Endothelial cell of umbilical vein (primary cell): ENCODE data around the gene VANGL1. TPM values are rescaled to one million over a fixed set of nuclear protein-coding genes. Genes with fewer than 3 reads are reported as not detected.

Experiments
- BruUV-seq: library from RNA; stranded (reverse); fragments of 400-500 nt; replicated peaks from 2 replicates; lab custom pipeline; 2021; lab: Mats Ljungman, UMichigan
- CTCF ChIA-PET: fragments of 300-600, 350-600 bp; sonication (Branson Sonifier 250); formaldehyde crosslinking; loops from one replicate; lab custom pipeline; 2021; ENCODE audit warnings: antibody characterized with exemption, inconsistent platforms; lab: Charles Lee
- POLR2A ChIA-PET: fragments of 300-600, 350-600 bp; sonication (Branson Sonifier 250); formaldehyde crosslinking; loops from one replicate; lab custom pipeline; 2021; ENCODE audit warnings: antibody characterized with exemption, inconsistent platforms; lab: Charles Lee
- DNase-seq: peaks from one replicate; pipeline ENCODE4 v3.0.0-alpha.2; 2011; ENCODE audit warnings: low read depth, low spot score
- FAIRE-seq: peaks from 2 replicates; lab custom pipeline; 2011; peaks lifted over from hg19 to GRCh38; lab: Jason Lieb, UNC
- H2AFZ ChIP-seq: 2 replicates; pipeline ENCODE4 v1.6.0; 2012; ENCODE audit warnings: low read depth, low read length, control low read depth, inconsistent platforms
- H3K27ac ChIP-seq: 2 replicates; pipeline ENCODE4 v1.5.1; 2011; ENCODE audit warnings: low read depth, mild to moderate bottlenecking, control low read depth, low read length, moderate library complexity; ENCODE audit not compliant: insufficient read depth
- H3K27me3 ChIP-seq, 2 experiments: 2 replicates each; pipeline versions ENCODE4 v1.6.0 to v1.6.1; 2011; ENCODE audit warnings: low read length in 2 of 2, mixed read lengths in 1 of 2; ENCODE audit not compliant: control insufficient read depth in 2 of 2, insufficient read depth in 2 of 2
- H3K36me3 ChIP-seq, 2 experiments: 2 replicates in 1 of 2; 3 replicates in 1 of 2; pipeline ENCODE4 v1.5.1; 2011; ENCODE audit warnings: low read length in 2 of 2, mild to moderate bottlenecking in 1 of 2, moderate library complexity in 1 of 2; ENCODE audit not compliant: control insufficient read depth in 2 of 2, insufficient read depth in 2 of 2; ENCODE audit errors: extremely low read depth in 1 of 2
- H3K4me1 ChIP-seq: 3 replicates; pipeline ENCODE4 v1.5.1; 2011; ENCODE audit warnings: mild to moderate bottlenecking, low read length; ENCODE audit not compliant: control insufficient read depth, insufficient read depth; ENCODE audit errors: extremely low read depth
- H3K4me2 ChIP-seq: 2 replicates; pipeline ENCODE4 v1.6.1; 2011; ENCODE audit warnings: low read length, control low read depth, mixed read lengths; ENCODE audit not compliant: insufficient read depth
- H3K4me3 ChIP-seq, 3 experiments: fragments of 200-600 bp in 1 of 3; sonication (generic), shearing (Covaris generic) in 1 of 3; replicated peaks in 1 of 3; 2 replicates each; pipeline ENCODE4 v1.5.1; 2011 to 2016; ENCODE audit warnings: control low read depth in 3 of 3, low read length in 3 of 3, mild to moderate bottlenecking in 2 of 3, inconsistent platforms in 1 of 3, low read depth in 1 of 3, moderate library complexity in 1 of 3; ENCODE audit not compliant: insufficient read depth in 1 of 3
- H3K79me2 ChIP-seq: 2 replicates; pipeline ENCODE4 v1.6.0; 2012; ENCODE audit warnings: low read length, inconsistent platforms; ENCODE audit not compliant: control insufficient read depth, insufficient read depth
- H3K9ac ChIP-seq: replicated peaks from 2 replicates; pipeline ENCODE3; 2011; ENCODE audit warnings: low read length, control low read depth; ENCODE audit not compliant: insufficient read depth; ENCODE audit errors: extremely low read depth
- H3K9me1 ChIP-seq: replicated peaks from 3 replicates; pipeline ENCODE4 v1.6.0; 2011; ENCODE audit warnings: mild to moderate bottlenecking, low read length; ENCODE audit not compliant: control insufficient read depth, insufficient read depth; ENCODE audit errors: extremely low read depth
- H3K9me3 ChIP-seq: replicated peaks from 2 replicates; pipeline ENCODE4 v1.5.1; 2012; ENCODE audit warnings: low read length, inconsistent platforms; ENCODE audit not compliant: control insufficient read depth, insufficient read depth
- H4K20me1 ChIP-seq: replicated peaks from 2 replicates; pipeline ENCODE3; 2011; ENCODE audit warnings: mild to moderate bottlenecking, low read length; ENCODE audit not compliant: control insufficient read depth, insufficient read depth; ENCODE audit errors: extremely low read depth
- CTCF ChIP-seq, 2 donors: IDR thresholded peaks; 1 replicate in 1 of 2; 2 replicates in 1 of 2; pipeline ENCODE4 v1.5.1; 2011; ENCODE audit warnings: low read length in 2 of 2, mild to moderate bottlenecking in 2 of 2, moderate library complexity in 2 of 2, control low read depth in 1 of 2, inconsistent platforms in 1 of 2, low read depth in 1 of 2; ENCODE audit not compliant: insufficient read depth in 1 of 2; ENCODE audit errors: extremely low read depth in 1 of 2
- EZH2 ChIP-seq: IDR thresholded peaks from 2 replicates; pipeline ENCODE4 v1.6.1; 2012; ENCODE audit warnings: borderline replicate concordance, low read depth, mild to moderate bottlenecking, moderate library complexity, low read length, inconsistent platforms; ENCODE audit not compliant: severe bottlenecking
- FOS ChIP-seq: IDR thresholded peaks from 2 replicates; pipeline ENCODE4 v1.6.1; 2011; ENCODE audit warnings: mild to moderate bottlenecking, low read length, moderate library complexity, borderline replicate concordance; ENCODE audit not compliant: insufficient read depth
- GATA2 ChIP-seq: IDR thresholded peaks from 2 replicates; pipeline ENCODE4 v1.7.0; 2011; ENCODE audit warnings: low read depth, mild to moderate bottlenecking, moderate library complexity, mixed read lengths, low read length; ENCODE audit not compliant: insufficient read length, insufficient read depth
- JUN ChIP-seq: IDR thresholded peaks from 2 replicates; pipeline ENCODE4 v1.6.1; 2011; ENCODE audit warnings: borderline replicate concordance, low read depth; ENCODE audit not compliant: insufficient read length, insufficient read depth
- MAX ChIP-seq: IDR thresholded peaks from 2 replicates; pipeline ENCODE4 v1.6.1; 2011; ENCODE audit not compliant: insufficient read depth, insufficient read length
- MYC ChIP-seq: IDR thresholded peaks from one replicate; pipeline ENCODE4 v1.6.1; 2011; ENCODE audit warnings: mild to moderate bottlenecking, low read depth, low read length
- POLR2A ChIP-seq: IDR thresholded peaks from 2 replicates; pipeline ENCODE4 v1.6.1; 2012; ENCODE audit warnings: low read depth, mild to moderate bottlenecking, control low read depth, low read length
- POLR2AphosphoS5 ChIP-seq: IDR thresholded peaks from 2 replicates; pipeline ENCODE4 v1.6.1; 2012; ENCODE audit warnings: low read depth, mild to moderate bottlenecking, control low read depth, low read length, moderate library complexity; ENCODE audit not compliant: insufficient read depth
- dilution Hi-C: fragments of 300-500 bp; cut with MboI; formaldehyde crosslinking; loops from one replicate; pipeline ENCODE4 v1.15.0; 2019; ENCODE audit warnings: low sequenced_read_pairs; ENCODE audit not compliant: extremely low pct_ligation_motif_present
- intact Hi-C: fragments of 100-400 bp; cut with micrococcal nuclease; formaldehyde crosslinking; loops from one replicate; pipeline ENCODE4 v1.10.0; 2022
- polyA plus RNA-seq, 4 experiments: library from polyadenylated mRNA; depleted of rRNA in 3 of 4; stranded (reverse) in 3 of 4; unstranded in 1 of 4; fragments of >200 nt; gene quantifications; 2 replicates each; pipeline versions ENCODE4 v1.2.1 to v1.2.3, GENCODE V29; 2011 to 2012; ENCODE audit warnings: missing spikeins in 1 of 4
- total RNA-seq: library from RNA; stranded (reverse); gene quantifications from 2 replicates; pipeline ENCODE4 v1.2.3, GENCODE V29; 2021

The VANGL1 gene
- total and polyA plus RNA-seq, 2 donors (not counting 3 experiments of a cell fraction or from before 2014, with no cell fraction given): 15.0 to 24.8 TPM

GRCh38 chr1:115705085-115705951 lies 63.5 kb downstream of the VANGL1 start:
- Histone ChIP-seq H3K4me2 (no peak overlapping the region), H3K79me2 (no peaks in the 10 kb centered on the region), H4K20me1 (no peaks in the 10 kb centered on the region), H3K4me3 (no peak overlapping the region), H3K9me1 (no peaks in the 10 kb centered on the region), H3K9ac (no peak overlapping the region), H3K36me3 (no peaks in the 10 kb centered on the region), H3K27ac (no peak overlapping the region), H3K27me3 (peaks cover 3 to 15% of the 10 kb centered on the region in 2 experiments), H3K9me3 (no peaks in the 10 kb centered on the region), H2AFZ (no peak overlapping the region), H3K4me1 (no peaks in the 10 kb centered on the region)
- ChIA-PET POLR2A (no interaction called here), CTCF (interaction anchor here (0.7 to 7.0 kb wide), 14 partner anchors 9 to 277 kb away, joined by 3 to 350 read pairs (median 14); partner anchors contain the start of gene VANGL1)
- no peak for DNase-seq
- intact Hi-C loops (loop anchor here (5.0 kb wide), 2 partner anchors 63 to 158 kb away; partner anchors contain the start of gene VANGL1), dilution Hi-C loops (no loop called here)
- peak; percentile 26 for FAIRE-seq
- TF ChIP-seq POLR2A (no peak), FOS (no peak), JUN (no peak), EZH2 (no peak)
- BruUV-seq: no TSS peak

GRCh38 chr1:115705963-115706362 lies 64.2 kb downstream of the VANGL1 start:
- Histone ChIP-seq H3K9me3 (no peaks in the 10 kb centered on the region), H3K27ac (no peak overlapping the region), H3K9me1 (no peaks in the 10 kb centered on the region), H3K9ac (no peak overlapping the region), H3K79me2 (no peaks in the 10 kb centered on the region), H3K4me2 (no peak overlapping the region), H3K36me3 (no peaks in the 10 kb centered on the region), H3K4me3 (no peak overlapping the region), H4K20me1 (no peaks in the 10 kb centered on the region), H2AFZ (no peak overlapping the region), H3K27me3 (peaks cover under 1 to 12% of the 10 kb centered on the region in 2 experiments), H3K4me1 (no peaks in the 10 kb centered on the region)
- ChIA-PET CTCF (interaction anchor here (0.8 to 7.0 kb wide), 55 partner anchors 7 to 793 kb away, joined by 3 to 350 read pairs (median 8); partner anchors contain the start of gene VANGL1), POLR2A (no interaction called here)
- DNase-seq (no peak), FAIRE-seq (no peak)
- BruUV-seq: no TSS peak
- no peak for TF ChIP-seq CTCF (IDR thresholded peaks at IDR 0.05; ENCODE audit: extremely low read depth in 1 of 2, insufficient read depth in 1 of 2, low read depth in 1 of 2, low read length in 2 of 2)
- TF ChIP-seq POLR2A: no peak
- no peak for TF ChIP-seq FOS
- no peak for TF ChIP-seq JUN
- no peak for TF ChIP-seq EZH2
- no peak for TF ChIP-seq MYC
- no peak for TF ChIP-seq MAX
- no peak for TF ChIP-seq GATA2
- TF ChIP-seq POLR2AphosphoS5: no peak
- dilution Hi-C loops (no loop called here), intact Hi-C loops (loop anchor here (1.0 to 5.0 kb wide), 3 partner anchors 64 to 159 kb away; partner anchors contain the start of gene VANGL1)
